Gastroesophageal sphincter (tissue), 4 donors: ENCODE results near the gene ZNF606. TPM values are rescaled to one million over a fixed set of nuclear protein-coding genes. Genes with fewer than 3 reads are reported as not detected.
A peak's percentile ranks its signal among the peaks of the same experiment; 100 is the strongest.

Experiments used
- ATAC-seq: fragments of 150-250 bp; one replicate; pipeline ENCODE4 v1.9.1; 2016; ENCODE audit warnings: mild to moderate bottlenecking, moderate library complexity
- H3K27ac ChIP-seq, 4 donors: fragments of 200-600 bp; sonication (generic) in 3 of 4; 1 replicate in 3 of 4; 2 replicates in 1 of 4; pipeline ENCODE4 v1.5.1; 2016 to 2019
- H3K27me3 ChIP-seq: fragments of 200-600 bp; sonication (generic); one replicate; pipeline ENCODE4 v1.5.1; 2019
- H3K36me3 ChIP-seq, 2 donors: fragments of 200-600 bp; sonication (generic); one replicate each; pipeline ENCODE4 v1.5.1; 2019; ENCODE audit warnings: control low read depth in 1 of 2
- H3K4me1 ChIP-seq, 3 donors: fragments of 200-600 bp; sonication (generic); 1 replicate in 2 of 3; 2 replicates in 1 of 3; pipeline ENCODE4 v1.5.1; 2016 to 2019; ENCODE audit warnings: control low read depth in 2 of 3
- H3K4me3 ChIP-seq, 2 donors: fragments of 200-600 bp; sonication (generic); one replicate each; pipeline ENCODE4 v1.5.1; 2019; ENCODE audit warnings: mild to moderate bottlenecking in 1 of 2, moderate library complexity in 1 of 2
- H3K9me3 ChIP-seq, 3 donors: fragments of 200-600 bp; sonication (generic); one replicate each; pipeline ENCODE4 v1.5.1; 2017 to 2019; ENCODE audit warnings: control low read depth in 2 of 3
- EP300 ChIP-seq: sonication (generic); formaldehyde crosslinking; IDR thresholded peaks from one replicate; pipeline ENCODE4 v1.6.1; 2017; ENCODE audit warnings: antibody characterized with exemption, mild to moderate bottlenecking
- POLR2A ChIP-seq, 2 donors: fragments of 450-650 bp; IDR thresholded peaks; one replicate each; pipeline ENCODE4 v1.6.1; 2017; ENCODE audit warnings: antibody characterized with exemption in 2 of 2, mild to moderate bottlenecking in 2 of 2, moderate library complexity in 1 of 2
- POLR2AphosphoS5 ChIP-seq: sonication (generic); formaldehyde crosslinking; IDR thresholded peaks from one replicate; pipeline ENCODE4 v1.6.1; 2017; ENCODE audit warnings: antibody characterized with exemption
- WGBS, 2 donors: methylation state at CpG; one replicate each; pipeline ENCODE4 v1.1.5; 2018; ENCODE audit warnings: low coverage in 1 of 2; 5-methylcytosine and 5-hydroxymethylcytosine counted together
- total RNA-seq, 4 donors: library from RNA; depleted of rRNA; stranded (reverse); fragments of >200 nt; gene quantifications; one replicate each; pipeline ENCODE4 v1.1.0, GENCODE V29; 2016
- TF ChIP-seq, protein P1 (sequence below), 4 experiments: fragments of 200-600 bp in 2 of 4; fragments of 450-650 bp in 2 of 4; sonication (generic) in 1 of 4; IDR thresholded peaks; one replicate each; pipeline ENCODE4 v1.5.1; 2017 to 2019; ENCODE audit warnings: antibody characterized with exemption in 4 of 4, mild to moderate bottlenecking in 2 of 4, moderate library complexity in 2 of 4

ZNF606 gene
- total RNA-seq, 4 donors from 2014 or later, result 6.0 to 49.0 (median 18.8) TPM

GRCh38 chr19:58021541-58022282, 19.1 kb upstream of the ZNF606 start:
- 1 to 53% methylated on average over 7 to 23 of the region's 30 CpGs for WGBS, 2 donors
- peak; percentile 86 for ATAC-seq
- Histone ChIP-seq H3K9me3 (no peaks in the 10 kb centered on the region), H3K4me3 (no peak overlapping the region), H3K36me3 (no peaks in the 10 kb centered on the region), H3K27me3 (peaks cover 13% of the 10 kb centered on the region), H3K27ac (no peak overlapping the region), H3K4me1 (no peaks in the 10 kb centered on the region)
- TF ChIP-seq POLR2A (IDR thresholded peaks at IDR 0.05), result no peak
- TF ChIP-seq, protein P1, sequence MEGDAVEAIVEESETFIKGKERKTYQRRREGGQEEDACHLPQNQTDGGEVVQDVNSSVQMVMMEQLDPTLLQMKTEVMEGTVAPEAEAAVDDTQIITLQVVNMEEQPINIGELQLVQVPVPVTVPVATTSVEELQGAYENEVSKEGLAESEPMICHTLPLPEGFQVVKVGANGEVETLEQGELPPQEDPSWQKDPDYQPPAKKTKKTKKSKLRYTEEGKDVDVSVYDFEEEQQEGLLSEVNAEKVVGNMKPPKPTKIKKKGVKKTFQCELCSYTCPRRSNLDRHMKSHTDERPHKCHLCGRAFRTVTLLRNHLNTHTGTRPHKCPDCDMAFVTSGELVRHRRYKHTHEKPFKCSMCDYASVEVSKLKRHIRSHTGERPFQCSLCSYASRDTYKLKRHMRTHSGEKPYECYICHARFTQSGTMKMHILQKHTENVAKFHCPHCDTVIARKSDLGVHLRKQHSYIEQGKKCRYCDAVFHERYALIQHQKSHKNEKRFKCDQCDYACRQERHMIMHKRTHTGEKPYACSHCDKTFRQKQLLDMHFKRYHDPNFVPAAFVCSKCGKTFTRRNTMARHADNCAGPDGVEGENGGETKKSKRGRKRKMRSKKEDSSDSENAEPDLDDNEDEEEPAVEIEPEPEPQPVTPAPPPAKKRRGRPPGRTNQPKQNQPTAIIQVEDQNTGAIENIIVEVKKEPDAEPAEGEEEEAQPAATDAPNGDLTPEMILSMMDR (IDR thresholded peaks at IDR 0.05), result peak in 3 of 4 experiments; percentile 78 to 85 (median 85)

DNA sequence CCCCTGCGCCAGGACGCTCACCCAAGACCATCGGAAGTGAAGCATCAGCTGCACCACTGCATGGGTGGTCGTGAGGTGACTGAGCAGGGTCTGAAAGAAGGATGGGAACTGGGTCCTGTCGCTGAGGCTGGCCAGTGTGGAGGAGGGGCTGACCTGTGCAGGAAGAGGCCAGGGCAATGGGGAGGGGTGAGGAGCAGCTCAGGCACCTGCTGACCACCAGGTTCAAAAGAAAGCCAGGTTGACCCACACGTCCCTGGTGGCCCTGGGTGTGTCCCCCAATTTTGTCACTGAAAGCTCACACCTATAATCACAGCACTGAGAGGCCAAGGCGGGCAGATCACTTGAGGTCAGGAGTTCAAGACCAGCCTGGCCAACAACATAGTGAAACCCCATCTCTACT, 17.5 kb upstream of the ZNF606 start:
- no peak for TF ChIP-seq POLR2AphosphoS5
- TF ChIP-seq, protein P1 (IDR thresholded peaks at IDR 0.05), result no peak
- TF ChIP-seq EP300, result no peak
- TF ChIP-seq POLR2A (IDR thresholded peaks at IDR 0.05), result no peak
- Histone ChIP-seq H3K9me3 (no peaks in the 10 kb centered on the region), H3K27ac (no peak overlapping the region), H3K27me3 (peaks cover 13% of the 10 kb centered on the region), H3K4me1 (no peaks in the 10 kb centered on the region), H3K4me3 (no peak overlapping the region), H3K36me3 (no peaks in the 10 kb centered on the region)
- ATAC-seq, result no peak
- WGBS, 2 donors, result 86% methylated on average over 6 of the region's 7 CpGs; no CpG with 5 or more reads in 1 of the 2 donors

DNA sequence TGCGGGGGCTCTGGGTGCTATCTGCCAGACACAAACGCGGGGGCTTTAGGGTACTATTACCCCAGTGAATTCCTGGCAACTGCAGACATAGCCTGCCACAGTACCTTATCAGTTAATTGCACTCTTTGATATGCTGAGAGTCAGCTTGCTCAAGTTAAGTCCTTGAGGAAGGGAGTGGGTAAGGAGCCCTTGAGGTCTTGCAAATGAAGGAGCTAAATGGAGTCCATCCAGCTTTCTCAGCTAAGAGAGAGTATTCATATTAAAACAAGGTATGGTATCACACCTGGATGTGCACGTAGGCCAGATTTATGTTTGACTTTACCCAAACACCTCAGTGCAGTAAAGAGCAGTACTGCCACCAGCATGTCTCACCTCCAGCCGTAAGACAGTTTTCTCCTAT, 11.5 kb upstream of the ZNF606 start:
- H3K27me3 ChIP-seq, result peaks cover 8% of the 10 kb centered on the region
- H3K4me1 ChIP-seq, result peaks cover 0 to 16% (median 0%) of the 10 kb centered on the region in 3 donors
- H3K4me3 ChIP-seq, result no peak overlapping the region
- no peaks in the 10 kb centered on the region for H3K36me3 ChIP-seq
- TF ChIP-seq, protein P1 (IDR thresholded peaks at IDR 0.05), result no peak
- no peak for TF ChIP-seq EP300
- TF ChIP-seq POLR2AphosphoS5, result no peak
- TF ChIP-seq POLR2A (IDR thresholded peaks at IDR 0.05), result no peak
- ATAC-seq, result no peak
- no peak overlapping the region for H3K27ac ChIP-seq
- WGBS, 2 donors, result 49 to 80% methylated on average over 1 to 5 of the region's 5 CpGs
- H3K9me3 ChIP-seq, result peaks cover 0 to 36% (median 0%) of the 10 kb centered on the region in 3 donors

- TF ChIP-seq, protein P1 (IDR thresholded peaks at IDR 0.05), result no peak
- TF ChIP-seq POLR2AphosphoS5, result no peak
- TF ChIP-seq POLR2A (IDR thresholded peaks at IDR 0.05), result no peak
- no peak for TF ChIP-seq EP300
- Histone ChIP-seq H3K36me3 (peaks cover 0 to 21% of the 10 kb centered on the region in 2 donors), H3K27ac (peak overlapping the region in 1 of 4 donors; percentile 91), H3K27me3 (no peaks in the 10 kb centered on the region), H3K4me1 (peaks cover 0 to 23% (median 0%) of the 10 kb centered on the region in 3 donors), H3K9me3 (peaks cover 0 to 68% (median 0%) of the 10 kb centered on the region in 3 donors), H3K4me3 (peak overlapping the region in 1 of 2 donors; percentile 59)
- 33 to 63% methylated on average over 18 to 19 of the region's 22 CpGs for WGBS, 2 donors
- no peak for ATAC-seq
Observed at GRCh38 chr19:58010507-58010906, 7.9 kb upstream of the ZNF606 start.
